HG02938 (cell line): ENCODE data around the gene TPGS2.
"Not testable (repeated sequence)": the region's sequence is repeated elsewhere in the genome, so short reads cannot be mapped to it uniquely, and the experiment has no call there.

Experiments
- ATAC-seq: cut with Tn5 transposase; IDR thresholded peaks from one replicate; pipeline ENCODE4 v1.9.1; 2021; ENCODE audit warnings: mild to moderate bottlenecking, moderate library complexity; ENCODE audit not compliant: unreplicated experiment

Gene TPGS2

GRCh38 chr18:36780748-36781147 lies 48.1 kb downstream of the TPGS2 start:
- no peak for ATAC-seq

DNA sequence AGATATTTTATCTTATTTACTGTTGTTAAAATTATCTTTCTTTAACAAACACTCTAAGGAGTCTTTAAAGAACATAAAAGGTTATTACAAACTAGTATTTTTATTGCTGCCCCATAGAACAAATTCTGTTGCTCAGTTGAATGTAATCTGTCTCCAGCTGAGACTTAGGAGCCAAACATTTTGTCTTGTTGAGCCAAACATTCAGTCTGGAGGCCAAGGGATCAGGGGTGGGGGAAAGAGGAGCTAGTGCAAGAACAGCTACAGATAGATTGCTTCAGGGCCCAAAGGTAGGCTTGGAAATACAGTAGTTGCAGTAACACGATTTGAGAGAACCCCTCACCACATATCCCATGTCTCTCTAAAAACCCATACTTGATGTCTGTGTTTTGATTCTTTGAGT lies 51.2 kb downstream of the TPGS2 start:
- no peak for ATAC-seq

DNA sequence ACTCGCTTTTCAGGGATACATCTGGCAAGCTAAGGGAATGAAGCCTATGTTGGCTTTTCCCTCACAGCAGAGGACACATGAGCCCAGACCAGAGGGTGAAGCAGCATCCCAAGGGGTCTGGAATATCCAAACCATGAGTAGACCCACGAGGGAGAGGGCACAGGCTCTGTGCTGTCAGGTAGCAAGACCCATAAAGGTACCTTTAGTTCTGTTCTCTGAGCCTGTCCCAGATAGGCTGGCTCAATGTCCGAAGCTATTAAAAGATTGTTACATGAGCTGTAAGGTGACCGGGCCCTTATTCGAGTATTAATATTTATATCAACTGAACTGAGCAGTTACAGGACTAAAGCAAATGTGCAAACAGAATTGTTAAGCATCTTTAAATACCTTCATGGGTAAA lies 52.2 kb downstream of the TPGS2 start:
- ATAC-seq, result no peak

DNA sequence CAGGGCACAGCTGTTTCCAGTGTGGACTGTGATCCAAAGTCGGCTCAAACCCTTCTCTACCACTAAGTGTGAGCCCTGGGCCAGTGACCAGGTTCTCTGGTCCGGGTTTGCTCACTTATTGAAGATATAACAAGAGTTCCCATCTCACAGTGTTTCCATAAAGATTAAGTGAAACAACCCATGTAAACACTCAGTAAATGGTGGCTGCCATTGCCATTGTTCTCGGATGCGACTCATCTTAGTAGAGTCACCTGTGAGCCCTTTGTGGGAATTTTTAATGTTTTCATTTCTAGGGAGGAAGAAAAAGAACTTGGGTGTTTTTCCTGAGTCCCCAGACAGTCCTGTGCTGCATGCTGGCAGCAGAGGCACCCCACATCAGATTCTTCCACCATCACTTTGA lies 53.4 kb downstream of the TPGS2 start:
- no peak for ATAC-seq

DNA sequence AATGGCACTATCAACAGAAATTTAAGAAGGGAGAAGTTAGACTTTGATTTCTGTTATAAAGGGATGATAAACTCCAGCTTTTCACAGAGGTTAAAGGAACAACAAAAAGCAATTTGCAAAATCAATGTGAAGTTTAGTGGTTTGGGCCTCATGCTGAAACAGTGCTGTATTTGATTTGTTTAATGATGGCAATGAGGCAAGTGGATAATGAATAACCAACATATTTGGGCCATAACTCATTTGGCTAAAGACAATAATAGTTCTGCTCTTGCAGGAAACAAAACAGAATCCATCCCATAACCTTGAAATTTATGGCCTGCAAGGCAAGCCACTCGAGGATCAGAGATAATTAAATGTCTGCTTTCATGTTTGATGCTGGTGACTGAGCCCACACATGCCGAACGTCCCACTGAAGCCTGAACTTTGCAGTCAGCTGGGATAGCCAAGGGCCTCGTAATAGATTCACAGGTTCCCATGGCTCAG lies 56.5 kb downstream of the TPGS2 start:
- ATAC-seq, result no peak

GRCh38 chr18:36771245-36771644 lies 57.6 kb downstream of the TPGS2 start:
- ATAC-seq, result peak; percentile 63

- ATAC-seq, result no peak
Observed at GRCh38 chr18:36770315-36770946, 58.4 kb downstream of the TPGS2 start.

- ATAC-seq, result no peak
Observed at GRCh38 chr18:36769611-36770314, 59.0 kb downstream of the TPGS2 start.

GRCh38 chr18:36769172-36769571 lies 59.6 kb downstream of the TPGS2 start:
- ATAC-seq, result no peak

DNA sequence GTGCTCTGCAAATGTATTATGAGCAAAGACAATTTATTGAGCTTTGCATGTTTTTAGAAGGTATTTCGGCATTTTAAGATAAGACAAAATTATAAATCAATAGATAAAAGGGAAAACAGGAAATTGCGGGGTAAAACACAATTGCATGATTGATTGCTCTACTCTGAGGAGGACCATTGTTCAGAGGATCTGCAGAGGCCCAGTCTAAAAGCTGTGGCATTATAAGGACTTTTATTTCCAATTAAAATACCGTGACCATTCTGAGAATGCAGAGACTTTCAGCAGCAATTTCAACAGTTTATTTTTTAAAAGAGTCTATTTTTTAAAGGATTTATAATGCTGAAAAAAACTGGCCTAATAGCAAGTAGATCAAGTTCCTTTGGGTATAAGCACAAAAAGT lies 62.0 kb downstream of the TPGS2 start:
- ATAC-seq, result no peak

GRCh38 chr18:36762965-36763364 lies 65.8 kb downstream of the TPGS2 start:
- not testable (repeated sequence) for ATAC-seq

- ATAC-seq, result no peak
Observed at GRCh38 chr18:36762074-36762473, 66.7 kb downstream of the TPGS2 start.

- ATAC-seq, result no peak
Observed at GRCh38 chr18:36761186-36761698, 67.6 kb downstream of the TPGS2 start.

DNA sequence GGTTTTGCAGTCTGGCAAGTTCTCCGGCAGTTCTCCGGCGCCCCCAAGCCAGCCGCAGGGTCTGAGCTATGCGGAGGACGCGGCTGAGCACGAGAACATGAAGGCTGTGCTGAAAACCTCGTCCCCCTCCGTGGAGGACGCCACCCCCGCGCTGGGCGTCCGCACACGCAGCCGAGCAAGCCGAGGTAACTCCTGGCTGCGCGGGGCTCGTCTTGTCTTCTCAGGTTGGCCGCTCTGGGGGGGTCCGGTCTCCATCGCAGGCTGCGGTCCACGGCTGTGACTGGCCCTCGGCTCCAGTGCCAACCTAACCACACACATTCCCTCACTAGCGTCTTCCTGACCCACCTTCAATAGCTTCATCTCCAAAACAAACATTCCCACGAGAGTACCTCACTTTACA lies 68.2 kb downstream of the TPGS2 start:
- no peak for ATAC-seq

DNA sequence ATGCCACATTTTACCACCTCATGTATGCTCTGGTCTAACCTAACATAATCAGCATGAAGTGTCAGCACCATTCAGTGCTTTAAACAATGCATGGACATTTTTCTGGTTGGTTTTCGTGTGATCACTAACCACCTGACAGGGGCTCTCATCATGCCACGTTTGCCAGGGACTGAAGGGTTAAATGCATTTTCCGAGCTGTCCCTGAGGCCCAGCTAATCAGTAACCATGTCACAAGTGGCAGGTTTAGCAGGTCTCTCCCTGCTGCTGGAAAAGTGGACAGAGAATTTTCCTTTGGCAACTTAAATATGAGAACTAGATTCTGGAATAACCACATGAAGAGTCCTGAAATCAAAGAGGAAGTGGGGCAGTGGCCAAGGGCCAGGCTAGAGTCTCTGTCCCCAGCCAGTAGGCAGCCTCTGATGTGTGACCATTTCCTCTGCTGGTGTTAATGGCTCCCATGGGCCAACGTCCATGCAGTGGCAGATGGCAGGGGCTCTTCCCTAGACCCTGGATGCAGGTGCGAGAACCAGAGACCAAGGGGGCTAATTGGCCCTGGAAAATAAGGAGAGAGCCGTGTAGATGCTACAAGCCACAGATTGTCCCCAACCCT lies 69.5 kb downstream of the TPGS2 start:
- ATAC-seq, result no peak

- no peak for ATAC-seq
Observed at GRCh38 chr18:36758623-36759022, 70.2 kb downstream of the TPGS2 start.

GRCh38 chr18:36757991-36758390 lies 70.8 kb downstream of the TPGS2 start:
- no peak for ATAC-seq

- ATAC-seq, result no peak
Observed at GRCh38 chr18:36757081-36757480, 71.7 kb downstream of the TPGS2 start.

- no peak for ATAC-seq
Observed at GRCh38 chr18:36756242-36756641, 72.6 kb downstream of the TPGS2 start.

- no peak for ATAC-seq
Observed at GRCh38 chr18:36752929-36753865, 75.6 kb downstream of the TPGS2 start.
